Activated CD4-positive, CD25-positive, alpha-beta regulatory T cell treated with anti-CD3 and anti-CD28 coated beads, Interleukin-2, amount 50 U/mL, for 72 hours (primary cell): ENCODE data around the gene TTLL6.
"Not testable (repeated sequence)": the region's sequence is repeated elsewhere in the genome, so short reads cannot be mapped to it uniquely, and the experiment has no call there.

Source experiments
- DNase-seq: peaks from one replicate; pipeline ENCODE4 v3.0.0; 2021

TTLL6 gene

GRCh38 chr17:48814504-48814903 lies 2.5 kb downstream of the TTLL6 start:
- peak; percentile 47 for DNase-seq

- no peak for DNase-seq
These were observed 5.0 kb downstream of the TTLL6 start for GRCh38 chr17:48812001-48812400.

- no peak for DNase-seq
These were observed 7.8 kb downstream of the TTLL6 start for GRCh38 chr17:48809182-48809581.

DNA sequence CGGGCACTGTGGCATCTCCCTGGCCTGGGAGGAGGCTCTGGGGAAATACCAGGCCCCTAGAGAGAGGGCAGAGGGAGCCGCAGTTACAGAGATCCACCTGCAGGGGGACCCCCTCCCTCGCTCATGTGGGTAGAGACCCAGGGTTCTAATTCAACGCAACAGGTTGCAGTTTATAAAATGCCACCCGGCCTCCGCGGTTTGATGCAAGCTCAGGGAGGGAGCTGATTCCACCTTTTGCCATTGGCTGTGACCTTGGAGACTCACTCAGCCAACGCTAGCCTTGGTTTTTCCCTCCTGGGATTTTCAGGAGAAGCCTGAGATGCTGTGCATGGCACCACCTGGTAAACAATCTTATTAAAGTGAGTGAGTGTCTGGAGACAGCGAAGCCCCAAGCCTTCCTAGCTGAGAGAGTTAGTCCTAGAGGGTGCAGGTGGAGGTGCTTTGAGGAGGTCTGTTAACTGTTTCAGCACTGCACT lies 12.1 kb downstream of the TTLL6 start:
- peak; percentile 72 for DNase-seq

DNA sequence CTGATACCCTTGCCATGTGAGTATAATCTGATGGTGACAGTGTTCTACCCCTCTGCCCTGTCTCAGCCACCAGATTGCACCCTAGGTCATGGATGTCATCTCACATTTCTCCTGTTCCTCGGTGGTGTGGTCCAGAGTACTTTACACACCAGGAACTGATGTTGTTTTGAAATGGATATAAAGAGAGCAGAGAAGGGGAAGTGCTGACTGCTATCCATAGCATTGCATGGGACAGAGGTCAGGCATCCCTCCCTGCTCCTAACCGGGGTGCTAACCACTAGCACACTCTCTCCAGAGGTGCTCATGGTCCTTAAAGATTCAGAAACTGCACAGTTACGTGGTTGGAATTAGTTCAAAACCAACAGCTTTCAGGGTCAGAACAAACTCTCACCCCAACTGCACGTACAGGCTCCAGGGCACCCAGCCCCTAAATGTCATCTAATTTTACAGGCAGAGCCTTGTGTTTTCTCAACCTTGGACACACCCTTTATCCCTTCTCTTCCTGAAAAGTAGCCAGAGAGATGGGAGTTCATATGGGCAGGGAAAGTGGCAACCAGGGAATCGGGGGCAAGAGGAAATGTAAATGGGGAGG lies 16.3 kb downstream of the TTLL6 start:
- no peak for DNase-seq

DNA sequence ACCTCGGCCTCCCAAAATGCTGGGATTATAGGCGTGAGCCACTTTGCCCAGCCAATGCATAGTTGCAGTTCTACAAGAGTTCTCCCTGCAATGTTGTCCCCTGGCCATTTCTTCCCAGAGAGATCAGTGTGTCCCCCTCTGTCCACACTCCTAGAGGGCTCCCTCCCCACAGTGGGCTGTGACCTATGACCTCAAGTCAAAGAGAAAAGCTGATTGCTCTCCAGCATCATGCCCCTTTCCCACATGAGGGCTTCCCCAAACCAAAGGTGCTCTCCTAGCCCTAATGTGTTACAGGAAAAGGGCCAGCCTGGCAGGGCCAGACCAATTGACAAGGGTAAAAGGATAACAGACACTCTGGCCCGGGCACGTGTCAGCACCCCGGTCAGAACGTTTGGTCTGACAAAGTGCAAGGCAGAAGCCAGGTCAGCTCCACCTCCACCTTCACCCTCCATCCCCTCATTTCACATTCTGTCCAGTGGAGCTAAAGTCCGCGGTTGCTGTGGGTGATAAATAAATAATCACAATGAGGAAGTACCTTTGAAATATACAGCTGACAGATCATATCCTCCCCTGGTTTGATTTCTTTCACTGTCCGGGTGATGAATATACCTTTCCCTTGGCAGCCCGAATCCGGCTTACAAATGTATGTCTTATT lies 17.8 kb downstream of the TTLL6 start:
- DNase-seq: no peak

- not testable (repeated sequence) for DNase-seq
These were observed 20.9 kb downstream of the TTLL6 start for GRCh38 chr17:48796163-48796522.

DNA sequence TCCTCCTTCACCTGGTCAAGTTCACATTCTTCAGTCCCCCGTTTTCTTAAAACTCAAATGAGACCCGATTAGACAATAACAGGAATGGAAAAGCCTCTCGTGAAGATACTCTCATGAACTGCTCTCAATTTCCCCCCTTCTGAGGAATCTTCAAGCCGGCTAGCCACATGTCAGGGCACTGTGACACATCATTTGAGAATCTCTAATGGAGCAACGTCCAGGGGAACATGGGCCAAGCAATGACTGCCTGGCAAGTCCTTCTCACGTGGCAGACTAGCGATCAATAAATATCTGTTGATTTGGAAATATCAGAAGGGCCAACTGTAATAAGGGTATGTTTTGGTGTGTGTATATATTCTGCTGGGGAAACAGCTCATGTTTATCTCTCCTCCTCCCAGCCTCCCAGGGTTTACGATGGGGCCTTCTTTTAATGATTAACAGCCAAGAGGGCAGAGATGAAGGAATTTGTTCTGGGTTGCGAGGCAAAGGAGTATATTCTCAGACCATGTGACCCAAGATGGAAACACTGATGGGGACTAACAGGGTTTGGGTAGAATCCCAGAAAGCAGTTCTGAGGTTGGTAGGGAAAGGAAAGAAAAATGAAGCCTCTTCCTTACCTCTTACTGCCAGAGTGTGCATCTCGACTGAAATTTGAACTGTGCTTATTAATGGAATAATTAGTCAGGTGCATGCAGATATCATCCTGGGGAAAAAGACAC lies 21.4 kb downstream of the TTLL6 start:
- no peak for DNase-seq

GRCh38 chr17:48792033-48792798 lies 24.8 kb downstream of the TTLL6 start:
- DNase-seq: no peak

DNA sequence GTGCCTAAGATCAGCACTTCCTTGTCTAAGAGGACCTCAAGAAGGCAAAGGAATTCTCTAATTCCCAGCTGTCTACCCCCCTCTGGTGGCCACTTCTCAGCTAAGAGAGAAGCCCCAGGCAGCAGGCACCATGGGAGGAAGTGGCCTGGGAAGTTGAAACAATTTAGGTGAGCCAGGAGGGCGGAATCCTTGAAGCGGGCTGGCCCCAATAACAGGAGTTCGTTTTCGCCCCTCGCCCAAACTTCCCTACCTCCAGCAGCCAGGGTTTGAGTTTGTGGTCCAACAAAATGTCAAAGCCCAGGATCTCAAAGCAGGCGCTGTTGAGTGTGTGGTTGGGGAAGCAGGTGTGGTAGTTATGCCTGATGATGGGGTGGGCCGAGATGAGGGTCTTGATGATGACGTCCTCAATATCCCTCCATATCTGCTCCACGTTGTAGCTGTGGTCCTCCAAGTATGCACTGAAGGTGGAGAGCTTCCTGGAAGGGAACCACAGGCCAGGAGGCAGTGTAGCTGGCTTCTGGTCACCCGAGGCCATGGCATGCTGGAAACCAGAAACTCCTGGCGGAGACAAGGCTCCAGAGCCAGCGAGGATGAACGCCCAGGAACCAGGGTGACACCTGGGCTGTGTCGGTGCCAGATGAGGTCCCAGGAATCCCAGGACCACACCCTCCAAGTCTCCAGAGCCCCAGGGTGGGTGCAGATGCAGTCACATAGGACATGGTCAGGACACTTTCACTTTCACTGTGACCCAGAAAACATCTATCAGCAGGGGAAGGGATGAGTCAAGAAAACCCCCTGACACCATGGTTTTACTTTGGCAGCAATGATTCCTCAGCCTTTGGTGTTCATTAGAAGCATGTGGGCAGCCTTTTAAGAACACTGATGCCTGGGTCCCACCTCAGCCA lies 25.6 kb downstream of the TTLL6 start:
- no peak for DNase-seq

DNA sequence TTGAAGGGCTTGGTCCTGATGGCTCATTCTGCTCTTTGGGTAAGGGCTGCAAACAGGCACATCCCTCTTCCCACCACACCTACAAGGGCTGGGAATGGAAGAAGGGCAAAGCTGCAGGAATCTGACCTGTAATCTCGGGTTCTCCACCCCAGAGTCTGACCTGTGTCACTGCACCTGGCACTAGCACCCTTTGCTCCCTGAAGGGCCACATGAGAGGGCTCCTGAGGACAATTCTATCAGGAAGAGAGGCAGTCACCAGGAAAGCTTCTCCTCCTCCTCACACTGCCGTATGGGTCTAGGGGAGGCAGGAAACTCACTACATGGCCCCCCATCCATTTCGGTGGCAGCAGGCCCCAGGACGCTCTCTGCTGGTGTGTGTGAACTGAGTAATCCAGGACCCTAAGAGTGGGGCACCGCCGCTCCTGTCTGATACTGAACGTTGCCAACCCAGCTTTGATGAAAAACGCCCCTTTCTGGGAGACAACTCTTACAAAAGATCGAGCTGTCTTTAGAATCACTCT lies 26.4 kb downstream of the TTLL6 start:
- no peak for DNase-seq

DNA sequence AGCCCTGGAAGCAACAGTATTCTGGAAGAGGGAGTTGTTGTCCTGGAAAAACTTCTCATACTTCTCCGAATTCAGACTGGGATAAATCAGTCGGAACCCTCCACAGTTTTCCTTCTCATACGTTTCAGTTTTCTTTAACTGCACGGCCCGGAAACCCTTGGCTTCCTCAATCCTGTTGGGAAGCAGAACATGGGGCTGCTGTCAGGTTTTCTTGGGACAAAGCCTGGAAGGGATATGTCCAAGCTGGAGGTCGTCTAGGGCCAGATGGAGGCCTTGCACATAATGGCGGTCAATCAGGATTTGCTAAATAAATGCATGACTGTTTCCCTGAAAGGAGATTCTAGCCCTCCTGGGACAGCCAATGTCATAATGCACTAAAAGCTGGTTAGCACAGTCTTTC lies 29.2 kb downstream of the TTLL6 start:
- DNase-seq: no peak

DNA sequence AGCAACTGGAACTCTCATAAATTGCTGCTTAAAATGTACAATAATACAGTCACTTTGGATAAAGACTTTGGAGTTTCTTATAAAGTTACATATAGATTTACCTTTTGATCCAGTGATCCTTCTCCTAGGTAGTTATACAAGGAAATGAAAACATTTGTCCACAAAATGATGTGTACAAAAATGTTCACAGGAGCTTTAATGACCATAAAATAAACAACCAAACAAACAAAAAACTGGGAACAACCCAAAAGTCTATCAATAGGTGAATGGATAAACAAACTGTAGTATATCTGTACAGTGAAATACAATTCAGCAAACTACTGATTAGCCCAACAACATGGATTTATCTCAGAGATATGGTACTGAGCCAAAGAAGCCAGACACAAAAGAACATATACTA lies 37.6 kb downstream of the TTLL6 start:
- DNase-seq: no peak

DNA sequence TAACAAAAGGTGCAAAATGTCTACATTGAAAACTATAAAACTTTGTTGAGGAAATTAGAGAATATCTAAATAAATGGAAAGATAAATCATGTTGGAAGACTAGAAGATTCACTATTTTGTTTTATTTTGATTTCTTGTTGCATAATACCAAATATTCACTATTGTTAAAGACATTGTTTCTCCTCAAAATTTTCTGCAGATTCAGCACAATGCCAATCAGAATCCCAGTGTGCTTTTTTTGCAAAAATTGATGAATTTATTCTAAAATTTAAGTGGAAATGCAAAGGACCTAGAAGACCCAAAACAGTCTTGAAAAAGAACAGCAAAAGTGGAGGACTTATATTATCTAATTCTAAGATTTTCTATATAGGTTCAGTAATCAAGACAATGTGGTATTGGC lies 40.4 kb downstream of the TTLL6 start:
- no peak for DNase-seq

GRCh38 chr17:48773245-48773644 lies 43.8 kb downstream of the TTLL6 start:
- no peak for DNase-seq

- no peak for DNase-seq
These were observed 46.1 kb downstream of the TTLL6 start for GRCh38 chr17:48770954-48771353.

DNA sequence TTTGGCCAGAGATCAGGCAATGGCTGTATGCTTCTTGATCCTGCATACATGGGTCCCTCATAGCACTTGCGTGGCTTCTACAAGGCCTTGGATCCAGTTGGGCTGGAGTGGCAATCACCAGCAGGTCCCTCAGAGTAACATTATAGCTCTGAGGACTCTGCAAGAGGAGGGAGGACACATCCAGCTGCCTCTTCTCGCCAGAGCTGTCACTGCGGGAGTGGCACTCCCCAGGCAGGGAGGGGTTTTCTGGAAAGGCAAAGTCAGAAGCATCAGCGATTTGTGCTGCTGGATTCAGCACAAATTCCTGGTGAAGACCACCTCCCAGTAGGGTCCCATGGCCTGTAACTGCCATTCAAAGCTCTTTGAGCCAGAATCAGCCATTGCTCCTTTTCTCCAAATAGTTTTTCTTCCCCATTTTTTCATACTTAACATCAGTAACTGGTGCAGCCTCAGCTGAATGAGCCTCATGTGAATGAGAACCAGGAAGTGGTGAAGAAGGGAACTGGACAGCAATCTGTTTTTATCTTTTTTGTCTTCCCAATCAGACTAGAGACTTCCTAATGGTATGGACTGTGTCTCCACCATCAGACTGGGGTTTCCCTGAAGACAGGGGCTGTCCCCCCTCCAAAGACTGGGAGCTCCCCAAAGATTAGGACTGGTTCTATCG lies 47.9 kb downstream of the TTLL6 start:
- DNase-seq: no peak

DNA sequence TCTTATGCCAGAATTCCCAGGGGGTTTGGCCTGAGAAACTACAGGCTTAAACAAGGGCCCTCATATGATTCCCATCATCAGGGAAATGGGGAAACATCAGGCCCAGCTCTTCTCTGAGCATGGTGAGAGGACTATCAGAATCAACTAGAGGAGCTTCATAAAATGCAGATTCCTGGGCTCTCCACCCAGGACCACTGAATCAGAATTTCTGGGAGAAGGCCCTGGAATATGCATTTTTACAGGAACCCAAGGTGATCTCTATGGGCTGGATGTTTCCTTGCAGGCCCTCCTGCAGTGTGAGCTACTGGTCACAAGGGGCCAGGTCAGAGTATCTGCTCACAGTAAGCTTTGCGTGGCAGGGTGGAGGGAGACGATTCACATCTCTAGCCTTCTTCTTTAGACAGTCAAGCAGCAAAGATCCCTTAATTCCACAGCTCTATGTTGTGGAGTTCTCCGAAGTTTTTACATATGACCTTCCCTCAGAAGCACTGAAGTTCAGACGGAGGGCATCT lies 49.7 kb downstream of the TTLL6 start:
- DNase-seq: no peak

DNA sequence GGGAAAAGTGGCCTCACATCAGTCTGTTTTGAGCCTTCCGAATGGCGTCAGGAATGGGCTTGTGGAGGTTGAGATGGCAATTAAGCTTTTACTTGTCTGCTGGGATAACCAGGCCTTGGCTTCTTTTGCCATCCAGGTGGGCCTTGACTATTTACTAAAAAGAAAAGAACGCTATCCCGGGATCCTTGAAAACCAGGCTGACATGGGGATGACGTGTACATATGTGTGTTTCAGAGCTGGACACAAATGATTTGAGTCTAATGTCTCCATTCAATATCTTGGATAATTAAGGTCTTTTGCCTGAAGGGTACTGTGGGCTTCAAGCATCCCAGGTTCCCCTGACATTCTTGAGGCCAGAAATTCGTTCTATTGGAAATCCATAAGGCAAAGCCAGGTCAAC lies 55.9 kb downstream of the TTLL6 start:
- no peak for DNase-seq

- DNase-seq: no peak
These were observed 56.6 kb downstream of the TTLL6 start for GRCh38 chr17:48760411-48760810.

- no peak for DNase-seq
These were observed 57.7 kb downstream of the TTLL6 start for GRCh38 chr17:48759288-48759687.
